Adipose tissue (tissue), 3 donors: ENCODE measurements around the gene KRTAP5-8. TPM values are rescaled to one million over a fixed set of nuclear protein-coding genes. Genes with fewer than 3 reads are reported as not detected.
"Not testable (repeated sequence)": the region's sequence is repeated elsewhere in the genome, so short reads cannot be mapped to it uniquely, and the experiment has no call there.

Source experiments
- H3K27ac ChIP-seq: one replicate; pipeline ENCODE4 v1.5.1; 2013; ENCODE audit warnings: low read depth, low read length
- WGBS, 3 donors: extraction: QIAGEN DNeasy Blood & Tissue Kit; methylation state at CpG; one replicate each; pipeline ENCODE4 v1.1.7; 2013; 5-methylcytosine and 5-hydroxymethylcytosine counted together
- polyA plus RNA-seq, 3 donors: library from polyadenylated mRNA; stranded (reverse); fragments of 200-250 nt; gene quantifications; one replicate each; pipeline ENCODE4 v1.2.3, GENCODE V29; 2013
- donor health status: healthy with polysubstance abuse.
- donor health status: Bipolar disorder and iron deficiency.
- donor health status: healthy.

KRTAP5-8 gene
- polyA plus RNA-seq, 3 donors, result not detected

DNA sequence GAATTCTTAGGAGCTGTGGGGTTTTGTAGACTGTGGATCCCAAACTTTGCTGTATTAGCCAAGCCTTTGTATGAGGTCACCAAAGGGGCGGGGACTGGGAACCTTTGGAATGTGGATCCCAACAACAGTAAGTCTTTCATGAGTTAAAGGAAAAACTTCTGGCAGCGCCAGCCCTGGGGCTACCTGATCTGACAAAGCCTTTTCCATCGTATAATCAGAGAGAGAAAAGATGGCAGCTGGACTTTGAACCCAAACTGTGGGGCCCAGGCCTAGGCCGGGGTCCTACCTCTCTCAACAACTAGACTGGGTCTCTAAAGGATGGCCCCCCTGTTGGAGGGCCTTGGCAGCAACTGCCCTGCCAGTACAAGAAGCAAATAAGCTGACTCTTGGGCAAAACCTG lies 50.5 kb downstream of the KRTAP5-8 start:
- not testable (repeated sequence) for H3K27ac ChIP-seq
- 27 to 67% (median 60%) methylated on average over 4 of the region's 4 CpGs for WGBS, 3 donors

Other genes starting within 250 kb of the KRTAP5-8 start
- gene DHCR7, start 89.6 kb upstream of the KRTAP5-8 start, polyA plus RNA-seq, result 10 to 100 TPM; 12.9 to 31.4 (median 15.5) TPM
- gene NADSYN1, start 84.8 kb upstream of the KRTAP5-8 start, polyA plus RNA-seq, result 10 to 100 TPM; 30.6 to 40.6 (median 35.9) TPM
- under 1 TPM in 1 of 3 donors, not detected in 2; 0.03 TPM for gene KRTAP5-7, start 10.8 kb upstream of the KRTAP5-8 start, polyA plus RNA-seq
- not detected for gene KRTAP5-9, start 10.4 kb downstream of the KRTAP5-8 start, polyA plus RNA-seq
- gene KRTAP5-10, start 27.5 kb downstream of the KRTAP5-8 start, polyA plus RNA-seq, result not detected
- gene KRTAP5-11, start 44.9 kb downstream of the KRTAP5-8 start, polyA plus RNA-seq, result not detected